ENCODE results near the gene XRCC3. TPM values are rescaled to one million over a fixed set of nuclear protein-coding genes. Genes with fewer than 3 reads are reported as not detected.

The XRCC3 gene
- total RNA-seq, 4 donors from 2014 or later, result 7.8 to 47.6 (median 23.8) TPM

- H3K36me3 ChIP-seq, result peaks cover 0 to 32% (median 10%) of the 10 kb centered on the region in 4 donors
- intact Hi-C loops (cut with DNase I; ENCODE audit: low total_unique reads), result no loop called here
Measured at GRCh38 chr14:103729496-103730448, 14.5 kb upstream of the XRCC3 start.

DNA sequence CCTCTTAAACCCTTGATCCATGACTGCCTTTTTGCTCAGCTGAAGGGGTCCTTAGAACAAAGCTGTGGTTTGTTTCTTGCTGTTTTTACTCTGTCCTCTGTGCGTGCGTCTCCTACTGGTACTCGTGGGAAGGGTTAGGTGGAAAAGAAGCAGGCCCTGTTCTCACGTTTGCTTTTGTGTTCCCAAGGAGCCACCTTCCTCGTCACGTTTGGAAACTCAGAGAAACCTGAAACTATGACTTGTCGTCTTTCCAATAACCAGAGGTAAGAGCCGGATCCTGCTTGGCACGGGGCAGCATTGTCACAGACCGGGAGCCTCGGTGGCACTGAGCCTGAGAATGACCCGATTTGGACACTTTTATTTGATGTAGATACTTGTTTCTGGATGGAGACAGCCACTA is 13.5 kb upstream of the XRCC3 start:
- H3K27me3 ChIP-seq, result no peaks in the 10 kb centered on the region

More at GRCh38 chr14:103729496-103730448, 14.5 kb upstream of the XRCC3 start:
- TF ChIP-seq EP300 (IDR thresholded peaks at IDR 0.05; ENCODE audit: low read depth), result no peak
- TF ChIP-seq POLR2A (IDR thresholded peaks at IDR 0.05), result no peak
- TF ChIP-seq CTCF (IDR thresholded peaks at IDR 0.05), result no peak
- TF ChIP-seq POLR2AphosphoS5 (IDR thresholded peaks at IDR 0.05), result no peak
- Histone ChIP-seq H3K4me3 (no peak overlapping the region), H3K27me3 (no peaks in the 10 kb centered on the region), H3K4me1 (peaks cover 0 to 10% (median 5%) of the 10 kb centered on the region in 4 donors), H3K27ac (no peak overlapping the region), H3K9me3 (no peaks in the 10 kb centered on the region)
- DNase-seq, result no peak
- WGBS, 2 donors (ENCODE audit: low coverage in 1 of 2), result 86 to 88% methylated on average over 9 to 24 of the region's 24 CpGs
- in situ Hi-C loops (cut with MboI; ENCODE audit: low pct_ligation_motif_present in 1 of 4, low pct_unique_long_range_greater_than_20kb in 1 of 4, low sequenced_read_pairs in 3 of 4), result no loop called here

GRCh38 chr14:103728141-103728540 is 12.9 kb upstream of the XRCC3 start:
- no peak overlapping the region for H3K4me3 ChIP-seq
- H3K4me1 ChIP-seq, result peaks cover 10 to 27% (median 18%) of the 10 kb centered on the region in 4 donors
- intact Hi-C loops (cut with DNase I; ENCODE audit: low total_unique reads), result no loop called here
- DNase-seq, result no peak
- no peaks in the 10 kb centered on the region for H3K9me3 ChIP-seq
- TF ChIP-seq CTCF (IDR thresholded peaks at IDR 0.05) (no peak), POLR2AphosphoS5 (IDR thresholded peaks at IDR 0.05) (no peak)
- 89% methylated on average over 18 of the region's 19 CpGs; no CpG with 5 or more reads in 1 of the 2 donors for WGBS, 2 donors (ENCODE audit: low coverage in 1 of 2)
- in situ Hi-C loops (cut with MboI; ENCODE audit: low pct_ligation_motif_present in 1 of 4, low pct_unique_long_range_greater_than_20kb in 1 of 4, low sequenced_read_pairs in 3 of 4), result no loop called here
- H3K27me3 ChIP-seq, result no peaks in the 10 kb centered on the region
- H3K36me3 ChIP-seq, result peaks cover 0 to 20% (median 9%) of the 10 kb centered on the region in 4 donors
- no peak overlapping the region for H3K27ac ChIP-seq

More for the DNA sequence above, 13.5 kb upstream of the XRCC3 start:
- no peak overlapping the region for H3K27ac ChIP-seq
- no peak overlapping the region for H3K4me3 ChIP-seq
- WGBS, 2 donors (ENCODE audit: low coverage in 1 of 2), result 89% methylated on average over 7 to 12 of the region's 12 CpGs
- no peaks in the 10 kb centered on the region for H3K9me3 ChIP-seq
- intact Hi-C loops (cut with DNase I; ENCODE audit: low total_unique reads), result no loop called here
- TF ChIP-seq EP300 (IDR thresholded peaks at IDR 0.05; ENCODE audit: low read depth) (no peak), POLR2A (IDR thresholded peaks at IDR 0.05) (no peak), POLR2AphosphoS5 (IDR thresholded peaks at IDR 0.05) (no peak), CTCF (IDR thresholded peaks at IDR 0.05) (no peak)
- in situ Hi-C loops (cut with MboI; ENCODE audit: low pct_ligation_motif_present in 1 of 4, low pct_unique_long_range_greater_than_20kb in 1 of 4, low sequenced_read_pairs in 3 of 4), result no loop called here
- peaks cover 0 to 23% (median 10%) of the 10 kb centered on the region in 4 donors for H3K36me3 ChIP-seq
- H3K4me1 ChIP-seq, result peaks cover 4 to 21% (median 13%) of the 10 kb centered on the region in 4 donors
- no peak for DNase-seq

DNA sequence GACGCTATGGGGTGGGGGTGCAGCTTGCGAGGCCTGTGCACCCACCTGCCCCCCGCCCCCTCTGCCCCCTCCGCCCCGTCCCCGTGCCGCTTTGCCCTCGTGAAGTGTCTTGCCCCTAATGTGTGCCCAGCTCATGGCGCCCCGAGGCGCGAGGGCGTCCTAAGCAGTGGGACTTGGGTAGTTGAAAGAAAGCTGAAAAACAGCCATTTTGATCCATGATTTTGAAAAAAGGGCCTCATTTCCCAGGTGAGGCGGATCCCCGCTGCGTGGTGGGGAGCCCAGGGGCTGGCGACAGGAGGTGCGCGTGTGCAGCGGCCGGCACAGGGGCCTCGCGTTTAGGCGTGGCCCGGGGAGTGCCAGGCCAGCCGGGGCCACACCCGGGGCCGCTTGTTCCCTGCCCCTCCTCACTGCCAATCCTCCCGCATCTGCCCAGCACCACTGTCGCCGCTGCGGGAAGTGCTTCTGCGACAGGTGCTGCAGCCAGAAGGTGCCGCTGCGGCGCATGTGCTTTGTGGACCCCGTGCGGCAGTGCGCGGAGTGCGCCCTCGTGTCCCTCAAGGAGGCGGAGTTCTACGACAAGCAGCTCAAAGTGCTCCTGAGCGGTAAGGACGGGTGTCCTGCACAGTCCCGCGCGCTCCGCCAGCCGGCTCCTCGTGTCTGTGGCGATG is 12.2 kb upstream of the XRCC3 start:
- no peaks in the 10 kb centered on the region for H3K27me3 ChIP-seq
- in situ Hi-C loops (cut with MboI; ENCODE audit: low pct_ligation_motif_present in 1 of 4, low pct_unique_long_range_greater_than_20kb in 1 of 4, low sequenced_read_pairs in 3 of 4) (no loop called here), intact Hi-C loops (cut with DNase I; ENCODE audit: low total_unique reads) (no loop called here)
- peak overlapping the region in 1 of 4 donors; percentile 26 for H3K27ac ChIP-seq
- no peak overlapping the region for H3K4me3 ChIP-seq
- no peaks in the 10 kb centered on the region for H3K9me3 ChIP-seq
- TF ChIP-seq CTCF (IDR thresholded peaks at IDR 0.05) (peak in 2 of 5 experiments; percentile 6 to 20), POLR2A (IDR thresholded peaks at IDR 0.05) (no peak)
- H3K36me3 ChIP-seq, result peaks cover 0 to 20% (median 6%) of the 10 kb centered on the region in 4 donors
- WGBS, 2 donors (ENCODE audit: low coverage in 1 of 2), result 71% methylated on average over 52 of the region's 53 CpGs; no CpG with 5 or more reads in 1 of the 2 donors
- DNase-seq, result peak; percentile 63
- peaks cover 14 to 33% (median 24%) of the 10 kb centered on the region in 4 donors for H3K4me1 ChIP-seq

All from transverse colon (tissue), 4 donors.